ENCODE results near the gene PRKCG.

PRKCG gene

GRCh38 chr19:53894707-53895106 is 12.7 kb downstream of the PRKCG start:
- FAIRE-seq (no peak), DNase-seq (ENCODE audit: insufficient read length, low spot score) (no peak)
- no peak for TF ChIP-seq CTCF (IDR thresholded peaks at IDR 0.05; ENCODE audit: insufficient read depth, missing control alignments)

- DNase-seq (ENCODE audit: insufficient read length, low spot score) = no peak
- no peak for FAIRE-seq
- no peak for TF ChIP-seq CTCF (IDR thresholded peaks at IDR 0.05; ENCODE audit: insufficient read depth, missing control alignments)
Observed at GRCh38 chr19:53896682-53897081, 14.7 kb downstream of the PRKCG start.

- FAIRE-seq = no peak
- DNase-seq (ENCODE audit: insufficient read length, low spot score) = no peak
- no peak for TF ChIP-seq CTCF (IDR thresholded peaks at IDR 0.05; ENCODE audit: insufficient read depth, missing control alignments)
Observed at GRCh38 chr19:53897459-53897858, 15.5 kb downstream of the PRKCG start.

- no peak for TF ChIP-seq CTCF (IDR thresholded peaks at IDR 0.05; ENCODE audit: insufficient read depth, missing control alignments)
- FAIRE-seq (no peak), DNase-seq (ENCODE audit: insufficient read length, low spot score) (no peak)
Observed at GRCh38 chr19:53898166-53898565, 16.2 kb downstream of the PRKCG start.

DNA sequence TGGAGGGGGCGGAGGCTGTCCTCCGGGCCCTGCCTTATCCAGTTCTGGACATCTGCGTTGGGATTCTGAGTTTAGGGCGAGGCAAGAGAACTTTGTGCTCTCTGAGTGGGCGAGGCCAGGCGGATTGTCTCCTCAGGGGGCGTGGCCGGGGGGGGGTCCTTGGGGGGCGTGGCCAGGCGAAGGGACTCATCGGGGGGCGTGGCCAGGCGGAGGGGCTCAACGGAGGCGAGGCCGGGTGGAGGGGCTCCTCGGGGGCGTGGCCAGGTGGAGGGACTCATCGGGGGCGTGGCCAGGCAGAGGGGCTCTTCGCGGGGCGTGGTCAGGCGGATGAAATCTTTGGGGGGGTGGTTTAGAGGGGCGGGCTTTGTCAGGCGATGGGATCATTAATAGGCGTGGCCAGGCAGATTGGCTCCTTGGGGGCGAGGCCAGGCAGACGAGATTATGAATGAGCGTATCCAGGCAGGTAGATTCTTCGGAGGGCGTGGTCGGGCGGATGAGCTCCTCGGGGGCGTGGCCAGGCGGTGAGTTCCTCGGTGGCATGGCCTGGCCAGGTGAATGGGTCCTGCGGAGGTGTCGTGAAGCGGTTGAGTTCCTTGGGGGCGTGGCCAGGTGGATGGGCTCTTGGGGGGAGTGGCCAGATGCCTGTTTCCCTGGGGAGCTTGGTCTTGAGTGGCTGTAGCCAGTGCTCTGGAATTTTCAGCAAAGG is 16.8 kb downstream of the PRKCG start:
- DNase-seq (ENCODE audit: insufficient read length, low spot score) (no peak), FAIRE-seq (no peak)
- no peak for TF ChIP-seq CTCF (IDR thresholded peaks at IDR 0.05; ENCODE audit: insufficient read depth, missing control alignments)

DNA sequence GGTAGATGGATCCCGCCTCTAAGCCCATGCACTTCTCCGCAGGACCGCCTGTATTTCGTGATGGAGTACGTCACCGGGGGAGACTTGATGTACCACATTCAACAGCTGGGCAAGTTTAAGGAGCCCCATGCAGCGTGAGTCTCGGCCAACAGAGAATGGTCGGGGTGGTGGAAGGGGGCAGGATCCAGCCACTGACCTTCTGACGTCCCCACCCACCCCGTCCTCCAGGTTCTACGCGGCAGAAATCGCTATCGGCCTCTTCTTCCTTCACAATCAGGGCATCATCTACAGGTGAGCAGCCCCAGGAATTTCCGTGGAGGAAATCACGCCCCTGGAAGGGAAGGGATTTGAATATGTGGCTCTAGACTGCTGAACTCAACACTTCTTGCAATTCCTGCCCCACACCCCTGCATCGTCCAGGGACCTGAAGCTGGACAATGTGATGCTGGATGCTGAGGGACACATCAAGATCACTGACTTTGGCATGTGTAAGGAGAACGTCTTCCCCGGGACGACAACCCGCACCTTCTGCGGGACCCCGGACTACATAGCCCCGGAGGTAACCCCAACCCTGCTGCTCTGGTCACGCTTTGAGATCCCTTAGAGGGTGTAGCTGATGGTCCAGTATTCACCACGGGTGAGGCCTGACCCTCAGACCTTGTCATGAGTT is 18.3 kb downstream of the PRKCG start:
- no peak for TF ChIP-seq CTCF (IDR thresholded peaks at IDR 0.05; ENCODE audit: insufficient read depth, missing control alignments)
- DNase-seq (ENCODE audit: insufficient read length, low spot score) = no peak
- FAIRE-seq = no peak

GRCh38 chr19:53903055-53903680 is 21.2 kb downstream of the PRKCG start:
- DNase-seq (ENCODE audit: insufficient read length, low spot score) (no peak), FAIRE-seq (no peak)
- no peak for TF ChIP-seq CTCF (IDR thresholded peaks at IDR 0.05; ENCODE audit: insufficient read depth, missing control alignments)

Data from D721Med (cell line).